K562 treated with DMSO at 1 percent for 48 hours (cell line): Measurements from ENCODE around the gene CCDC152. TPM values are rescaled to one million over a fixed set of nuclear protein-coding genes. Genes with fewer than 3 reads are reported as not detected.

Experiments used
- total RNA-seq: library from RNA; unstranded; fragments of 300-600 nt; gene quantifications from 2 replicates; pipeline ENCODE4 v1.2.3, GENCODE V29; 2022; ENCODE audit warnings: low replicate concordance; ENCODE audit errors: extremely low read depth

CCDC152 gene, protein sequence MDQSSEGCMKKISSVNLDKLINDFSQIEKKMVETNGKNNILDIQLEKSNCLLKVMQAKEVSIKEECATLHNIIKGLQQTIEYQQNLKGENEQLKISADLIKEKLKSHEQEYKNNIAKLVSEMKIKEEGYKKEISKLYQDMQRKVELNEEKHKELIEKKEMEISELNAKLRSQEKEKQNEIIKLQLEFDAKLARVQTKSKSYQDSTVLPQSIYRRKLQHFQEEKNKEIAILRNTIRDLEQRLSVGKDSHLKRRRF
- not detected in 2 replicates for total RNA-seq

DNA sequence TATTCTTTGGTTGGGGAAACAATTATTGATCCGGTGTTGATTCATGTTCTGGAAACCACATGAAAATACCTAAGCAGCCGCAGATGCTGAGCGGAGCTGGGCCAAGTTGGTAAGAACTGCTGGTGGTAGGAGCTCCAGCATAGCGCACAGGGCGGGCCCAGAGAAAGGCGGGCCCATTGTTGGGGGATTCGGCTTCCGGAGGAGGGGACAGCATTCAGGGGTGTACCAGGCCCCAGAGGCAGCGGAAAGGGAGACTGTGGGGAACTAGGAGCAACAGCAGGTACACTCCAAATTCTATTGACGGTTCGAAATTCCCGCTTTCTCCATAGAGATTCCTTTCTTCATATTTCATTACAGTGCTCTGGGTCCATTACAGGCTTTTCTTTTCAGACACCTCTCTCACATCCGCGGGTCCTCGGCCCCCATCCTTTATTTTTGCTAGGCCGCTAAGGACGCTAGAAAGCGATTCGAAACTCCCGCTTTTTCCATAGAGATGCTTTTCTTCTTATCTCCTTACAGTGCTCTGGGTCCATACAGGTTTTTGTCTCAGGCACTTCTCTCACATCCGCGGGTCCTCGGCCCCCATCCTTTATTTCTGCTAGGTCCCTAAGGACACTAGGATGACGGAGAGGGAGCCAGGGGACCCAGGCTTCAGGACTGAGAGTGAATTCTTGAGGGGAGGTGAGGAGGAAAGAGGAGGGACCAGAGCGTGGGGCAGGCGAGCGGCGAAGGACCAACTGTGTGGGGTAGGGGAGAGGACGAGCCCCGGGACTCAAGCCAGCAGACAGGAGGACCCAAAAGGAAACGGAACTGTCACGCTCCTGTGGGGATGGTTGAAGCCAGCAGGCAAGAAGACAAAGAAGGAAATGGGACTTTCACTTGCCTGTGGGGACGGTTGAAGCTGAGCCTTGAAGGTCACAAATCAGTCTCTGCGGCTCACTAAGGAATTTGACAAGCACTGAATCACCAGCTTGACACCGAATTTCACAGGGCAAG is at the start of gene CCDC152:
CCDC152 (plus strand) TSS at position 213 of the 996 bp plus-strand sequence. CDS start 2,304 bp downstream, outside the sequence.

DNA sequence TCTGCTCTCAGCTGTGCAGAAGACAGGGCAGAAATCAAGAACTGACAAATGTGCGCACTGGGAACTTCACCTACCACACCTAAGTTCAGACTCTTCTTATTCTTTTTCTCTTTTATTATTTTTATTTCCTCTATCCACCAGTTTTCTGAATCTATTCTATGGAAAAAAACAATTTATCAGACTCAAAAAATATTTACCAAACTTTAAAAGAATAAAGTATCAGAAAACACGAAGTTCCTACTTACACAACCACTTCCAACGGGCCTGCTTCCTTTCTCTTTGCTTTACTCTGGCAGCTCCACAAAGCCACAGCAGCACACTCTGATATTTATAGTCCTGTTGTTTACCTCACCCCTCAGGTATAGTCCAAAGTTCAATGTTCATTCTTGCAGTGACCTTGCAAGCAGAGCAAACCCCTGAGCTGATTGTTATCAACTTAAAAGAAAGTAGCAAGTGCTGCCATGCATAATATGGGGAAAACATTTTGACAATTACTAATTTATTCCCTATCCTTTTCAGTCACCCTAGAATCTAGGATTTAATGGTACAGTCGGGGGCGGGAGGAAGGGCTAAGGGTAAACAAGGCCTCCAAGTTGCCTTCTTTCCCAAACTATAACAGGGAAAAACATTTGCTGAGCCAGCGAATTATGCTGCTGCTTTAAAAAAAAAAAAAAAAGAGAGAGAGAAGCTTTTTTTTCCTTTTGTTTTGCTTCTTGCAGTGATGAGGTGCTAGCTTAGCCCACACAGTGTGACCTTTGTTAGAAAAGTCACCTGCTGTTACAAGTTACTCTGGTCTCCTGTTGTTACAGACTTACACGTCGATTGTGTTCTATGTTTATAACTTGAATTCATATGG is 55.2 kb downstream of the CCDC152 start, which contains the start of gene SELENOP:
SELENOP (minus strand) TSS at position 302 of the 856 bp plus-strand sequence. CDS start 3,539 bp downstream, outside the sequence.

Other genes starting within 250 kb of the CCDC152 start
- not detected in 2 replicates for gene SELENOP, start 55.1 kb downstream of the CCDC152 start, total RNA-seq